ENCODE data around the gene GRK6.

DNA sequence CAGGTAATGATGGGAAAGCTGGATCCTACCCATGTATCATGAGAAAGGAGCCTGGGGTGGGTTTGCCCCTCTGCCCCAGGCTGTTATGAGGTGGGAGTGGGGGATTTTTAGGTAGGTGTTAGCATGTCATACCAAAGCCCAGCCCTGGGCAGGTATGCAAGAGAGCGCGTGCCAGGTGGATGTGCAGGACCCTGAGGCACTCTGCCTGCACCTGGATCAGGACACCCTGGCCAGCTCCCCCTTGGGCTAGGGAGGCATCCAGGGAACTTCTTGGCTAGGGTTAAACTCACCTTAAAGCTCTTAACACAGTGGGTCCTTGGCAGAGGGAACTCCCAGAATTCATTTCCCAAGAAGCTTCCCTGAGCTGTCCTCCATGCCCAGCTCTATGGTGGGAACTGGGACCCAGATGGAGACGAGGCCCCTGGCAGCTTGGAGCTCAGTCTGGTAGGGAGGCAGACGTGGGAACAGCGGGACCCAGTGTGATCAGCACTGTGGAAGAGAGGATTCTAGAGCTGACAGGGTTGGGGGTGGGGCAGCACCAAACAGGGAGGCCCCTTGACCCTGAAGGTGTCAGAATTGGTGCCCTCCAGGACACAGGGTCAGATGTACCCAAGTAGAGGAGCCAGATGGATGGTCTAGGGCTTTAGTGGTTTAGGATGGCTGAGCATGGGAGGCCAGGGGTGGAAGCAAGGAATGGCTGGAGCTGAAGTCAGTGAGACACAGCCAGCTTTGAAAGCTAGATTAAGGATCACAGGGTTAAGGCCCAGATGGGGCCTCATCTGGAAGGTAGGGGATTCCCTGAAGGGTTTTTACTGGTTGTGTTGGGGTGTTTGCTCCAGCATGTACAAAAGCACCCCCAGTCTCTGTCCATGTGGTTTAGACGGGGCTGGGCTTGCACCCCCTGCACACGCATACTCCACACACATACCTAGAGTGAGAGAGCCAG lies 17.9 kb downstream of the GRK6 start:
- TF ChIP-seq, protein P1, sequence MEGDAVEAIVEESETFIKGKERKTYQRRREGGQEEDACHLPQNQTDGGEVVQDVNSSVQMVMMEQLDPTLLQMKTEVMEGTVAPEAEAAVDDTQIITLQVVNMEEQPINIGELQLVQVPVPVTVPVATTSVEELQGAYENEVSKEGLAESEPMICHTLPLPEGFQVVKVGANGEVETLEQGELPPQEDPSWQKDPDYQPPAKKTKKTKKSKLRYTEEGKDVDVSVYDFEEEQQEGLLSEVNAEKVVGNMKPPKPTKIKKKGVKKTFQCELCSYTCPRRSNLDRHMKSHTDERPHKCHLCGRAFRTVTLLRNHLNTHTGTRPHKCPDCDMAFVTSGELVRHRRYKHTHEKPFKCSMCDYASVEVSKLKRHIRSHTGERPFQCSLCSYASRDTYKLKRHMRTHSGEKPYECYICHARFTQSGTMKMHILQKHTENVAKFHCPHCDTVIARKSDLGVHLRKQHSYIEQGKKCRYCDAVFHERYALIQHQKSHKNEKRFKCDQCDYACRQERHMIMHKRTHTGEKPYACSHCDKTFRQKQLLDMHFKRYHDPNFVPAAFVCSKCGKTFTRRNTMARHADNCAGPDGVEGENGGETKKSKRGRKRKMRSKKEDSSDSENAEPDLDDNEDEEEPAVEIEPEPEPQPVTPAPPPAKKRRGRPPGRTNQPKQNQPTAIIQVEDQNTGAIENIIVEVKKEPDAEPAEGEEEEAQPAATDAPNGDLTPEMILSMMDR (conservative IDR thresholded peaks at IDR 0.05; ENCODE audit: low read depth in 2 of 2) = no peak
- TF ChIP-seq, protein P2, sequence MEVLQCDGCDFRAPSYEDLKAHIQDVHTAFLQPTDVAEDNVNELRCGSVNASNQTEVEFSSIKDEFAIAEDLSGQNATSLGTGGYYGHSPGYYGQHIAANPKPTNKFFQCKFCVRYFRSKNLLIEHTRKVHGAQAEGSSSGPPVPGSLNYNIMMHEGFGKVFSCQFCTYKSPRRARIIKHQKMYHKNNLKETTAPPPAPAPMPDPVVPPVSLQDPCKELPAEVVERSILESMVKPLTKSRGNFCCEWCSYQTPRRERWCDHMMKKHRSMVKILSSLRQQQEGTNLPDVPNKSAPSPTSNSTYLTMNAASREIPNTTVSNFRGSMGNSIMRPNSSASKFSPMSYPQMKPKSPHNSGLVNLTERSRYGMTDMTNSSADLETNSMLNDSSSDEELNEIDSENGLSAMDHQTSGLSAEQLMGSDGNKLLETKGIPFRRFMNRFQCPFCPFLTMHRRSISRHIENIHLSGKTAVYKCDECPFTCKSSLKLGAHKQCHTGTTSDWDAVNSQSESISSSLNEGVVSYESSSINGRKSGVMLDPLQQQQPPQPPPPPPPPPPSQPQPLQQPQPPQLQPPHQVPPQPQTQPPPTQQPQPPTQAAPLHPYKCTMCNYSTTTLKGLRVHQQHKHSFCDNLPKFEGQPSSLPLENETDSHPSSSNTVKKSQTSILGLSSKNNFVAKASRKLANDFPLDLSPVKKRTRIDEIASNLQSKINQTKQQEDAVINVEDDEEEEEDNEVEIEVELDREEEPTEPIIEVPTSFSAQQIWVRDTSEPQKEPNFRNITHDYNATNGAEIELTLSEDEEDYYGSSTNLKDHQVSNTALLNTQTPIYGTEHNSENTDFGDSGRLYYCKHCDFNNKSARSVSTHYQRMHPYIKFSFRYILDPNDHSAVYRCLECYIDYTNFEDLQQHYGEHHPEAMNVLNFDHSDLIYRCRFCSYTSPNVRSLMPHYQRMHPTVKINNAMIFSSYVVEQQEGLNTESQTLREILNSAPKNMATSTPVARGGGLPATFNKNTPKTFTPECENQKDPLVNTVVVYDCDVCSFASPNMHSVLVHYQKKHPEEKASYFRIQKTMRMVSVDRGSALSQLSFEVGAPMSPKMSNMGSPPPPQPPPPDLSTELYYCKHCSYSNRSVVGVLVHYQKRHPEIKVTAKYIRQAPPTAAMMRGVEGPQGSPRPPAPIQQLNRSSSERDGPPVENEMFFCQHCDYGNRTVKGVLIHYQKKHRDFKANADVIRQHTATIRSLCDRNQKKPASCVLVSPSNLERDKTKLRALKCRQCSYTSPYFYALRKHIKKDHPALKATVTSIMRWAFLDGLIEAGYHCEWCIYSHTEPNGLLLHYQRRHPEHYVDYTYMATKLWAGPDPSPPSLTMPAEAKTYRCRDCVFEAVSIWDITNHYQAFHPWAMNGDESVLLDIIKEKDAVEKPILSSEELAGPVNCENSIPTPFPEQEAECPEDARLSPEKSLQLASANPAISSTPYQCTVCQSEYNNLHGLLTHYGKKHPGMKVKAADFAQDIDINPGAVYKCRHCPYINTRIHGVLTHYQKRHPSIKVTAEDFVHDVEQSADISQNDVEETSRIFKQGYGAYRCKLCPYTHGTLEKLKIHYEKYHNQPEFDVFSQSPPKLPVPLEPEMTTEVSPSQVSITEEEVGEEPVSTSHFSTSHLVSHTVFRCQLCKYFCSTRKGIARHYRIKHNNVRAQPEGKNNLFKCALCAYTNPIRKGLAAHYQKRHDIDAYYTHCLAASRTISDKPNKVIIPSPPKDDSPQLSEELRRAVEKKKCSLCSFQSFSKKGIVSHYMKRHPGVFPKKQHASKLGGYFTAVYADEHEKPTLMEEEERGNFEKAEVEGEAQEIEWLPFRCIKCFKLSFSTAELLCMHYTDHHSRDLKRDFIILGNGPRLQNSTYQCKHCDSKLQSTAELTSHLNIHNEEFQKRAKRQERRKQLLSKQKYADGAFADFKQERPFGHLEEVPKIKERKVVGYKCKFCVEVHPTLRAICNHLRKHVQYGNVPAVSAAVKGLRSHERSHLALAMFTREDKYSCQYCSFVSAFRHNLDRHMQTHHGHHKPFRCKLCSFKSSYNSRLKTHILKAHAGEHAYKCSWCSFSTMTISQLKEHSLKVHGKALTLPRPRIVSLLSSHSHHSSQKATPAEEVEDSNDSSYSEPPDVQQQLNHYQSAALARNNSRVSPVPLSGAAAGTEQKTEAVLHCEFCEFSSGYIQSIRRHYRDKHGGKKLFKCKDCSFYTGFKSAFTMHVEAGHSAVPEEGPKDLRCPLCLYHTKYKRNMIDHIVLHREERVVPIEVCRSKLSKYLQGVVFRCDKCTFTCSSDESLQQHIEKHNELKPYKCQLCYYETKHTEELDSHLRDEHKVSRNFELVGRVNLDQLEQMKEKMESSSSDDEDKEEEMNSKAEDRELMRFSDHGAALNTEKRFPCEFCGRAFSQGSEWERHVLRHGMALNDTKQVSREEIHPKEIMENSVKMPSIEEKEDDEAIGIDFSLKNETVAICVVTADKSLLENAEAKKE (CRISPR knock-in tag; IDR thresholded peaks at IDR 0.05) = no peak
- TF ChIP-seq CREB1 (CRISPR knock-in tag; IDR thresholded peaks at IDR 0.05; ENCODE audit: low read depth) = no peak

Data from GM23338 (cell line).